ENCODE measurements around the gene ETV4. TPM values are rescaled to one million over a fixed set of nuclear protein-coding genes. Genes with fewer than 3 reads are reported as not detected.

Gene ETV4
- total RNA-seq, 1 experiment from 2014 or later: 85.6 TPM

- Mint-ChIP-seq H3K36me3 (ENCODE audit: insufficient read depth, unreplicated experiment) (no peaks in the 10 kb centered on the region), H3K4me3 (ENCODE audit: low read depth, unreplicated experiment) (no peak overlapping the region), H3K27ac (ENCODE audit: unreplicated experiment) (no peak overlapping the region), H3K9me3 (ENCODE audit: low read depth, unreplicated experiment) (no peaks in the 10 kb centered on the region), H3K27me3 (ENCODE audit: unreplicated experiment) (peaks cover 26% of the 10 kb centered on the region), H3K4me1 (ENCODE audit: low read depth, unreplicated experiment) (peaks cover 10% of the 10 kb centered on the region)
- no peak for DNase-seq
- intact Hi-C loops (cut with micrococcal nuclease; ENCODE audit: unreplicated experiment): no loop called here
- BruUV-seq (replicated peaks): no TSS peak
- TF ChIP-seq CTCF (IDR thresholded peaks at IDR 0.05; ENCODE audit: unreplicated experiment): no peak
- CTCF ChIA-PET: interaction anchor here (0.7 kb wide), 1 partner anchor 101 kb away, joined by 4 read pairs; no protein-coding TSS in a partner anchor
Observed at GRCh38 chr17:43560461-43561427, 14.6 kb upstream of the ETV4 start.

- no peak for DNase-seq
- intact Hi-C loops (cut with micrococcal nuclease; ENCODE audit: unreplicated experiment): no loop called here
- CTCF ChIA-PET: no interaction called here
Observed at GRCh38 chr17:43559161-43559816, 13.1 kb upstream of the ETV4 start.

GRCh38 chr17:43558805-43559160 is 12.6 kb upstream of the ETV4 start:
- CTCF ChIA-PET: no interaction called here
- no TSS peak for BruUV-seq (replicated peaks)
- H3K27ac Mint-ChIP-seq (ENCODE audit: unreplicated experiment): no peak overlapping the region
- intact Hi-C loops (cut with micrococcal nuclease; ENCODE audit: unreplicated experiment): no loop called here
- H3K36me3 Mint-ChIP-seq (ENCODE audit: insufficient read depth, unreplicated experiment): no peaks in the 10 kb centered on the region
- TF ChIP-seq CTCF (IDR thresholded peaks at IDR 0.05; ENCODE audit: unreplicated experiment): no peak
- peaks cover 10% of the 10 kb centered on the region for H3K4me1 Mint-ChIP-seq (ENCODE audit: low read depth, unreplicated experiment)
- peaks cover 20% of the 10 kb centered on the region for H3K27me3 Mint-ChIP-seq (ENCODE audit: unreplicated experiment)
- no peak overlapping the region for H3K4me3 Mint-ChIP-seq (ENCODE audit: low read depth, unreplicated experiment)
- H3K9me3 Mint-ChIP-seq (ENCODE audit: low read depth, unreplicated experiment): no peaks in the 10 kb centered on the region
- DNase-seq: no peak

More at GRCh38 chr17:43559161-43559816, 13.1 kb upstream of the ETV4 start:
- Mint-ChIP-seq H3K36me3 (ENCODE audit: insufficient read depth, unreplicated experiment) (no peaks in the 10 kb centered on the region), H3K4me1 (ENCODE audit: low read depth, unreplicated experiment) (peaks cover 10% of the 10 kb centered on the region), H3K9me3 (ENCODE audit: low read depth, unreplicated experiment) (no peaks in the 10 kb centered on the region), H3K27me3 (ENCODE audit: unreplicated experiment) (peaks cover 25% of the 10 kb centered on the region), H3K27ac (ENCODE audit: unreplicated experiment) (no peak overlapping the region), H3K4me3 (ENCODE audit: low read depth, unreplicated experiment) (no peak overlapping the region)
- no peak for TF ChIP-seq CTCF (IDR thresholded peaks at IDR 0.05; ENCODE audit: unreplicated experiment)
- BruUV-seq (replicated peaks): no TSS peak

- CTCF ChIA-PET: no interaction called here
- peak; percentile 30 for DNase-seq
- H3K4me1 Mint-ChIP-seq (ENCODE audit: low read depth, unreplicated experiment): peaks cover 19% of the 10 kb centered on the region
- no peaks in the 10 kb centered on the region for H3K27me3 Mint-ChIP-seq (ENCODE audit: unreplicated experiment)
- H3K9me3 Mint-ChIP-seq (ENCODE audit: low read depth, unreplicated experiment): no peaks in the 10 kb centered on the region
- intact Hi-C loops (cut with micrococcal nuclease; ENCODE audit: unreplicated experiment): no loop called here
- no peak for TF ChIP-seq CTCF (IDR thresholded peaks at IDR 0.05; ENCODE audit: unreplicated experiment)
- H3K36me3 Mint-ChIP-seq (ENCODE audit: insufficient read depth, unreplicated experiment): no peaks in the 10 kb centered on the region
- no peak overlapping the region for H3K4me3 Mint-ChIP-seq (ENCODE audit: low read depth, unreplicated experiment)
- no TSS peak for BruUV-seq (replicated peaks)
- H3K27ac Mint-ChIP-seq (ENCODE audit: unreplicated experiment): no peak overlapping the region
Observed at GRCh38 chr17:43556292-43556691, 10.2 kb upstream of the ETV4 start.
